Measurements from ENCODE around the gene HOXA11. TPM values are rescaled to one million over a fixed set of nuclear protein-coding genes. Genes with fewer than 3 reads are reported as not detected.

The HOXA11 gene
- total RNA-seq, 1 donor from 2014 or later, result not detected

- intact Hi-C loops (cut with micrococcal nuclease), result loop anchor here (1.0 to 2.0 kb wide), 4 partner anchors 11 to 1294 kb away; partner anchors contain the start of gene HOXA1
Observed at GRCh38 chr7:27150568-27151340, 34.3 kb downstream of the HOXA11 start.

- intact Hi-C loops (cut with micrococcal nuclease), result loop anchor here (2.0 kb wide), 3 partner anchors 15 to 1293 kb away; partner anchors contain the start of gene HOXA1
Observed at GRCh38 chr7:27149842-27150567, 35.0 kb downstream of the HOXA11 start.

GRCh38 chr7:27148756-27149641 lies 36.0 kb downstream of the HOXA11 start:
- intact Hi-C loops (cut with micrococcal nuclease), result no loop called here

GRCh38 chr7:27148031-27148755 lies 36.8 kb downstream of the HOXA11 start:
- intact Hi-C loops (cut with micrococcal nuclease), result no loop called here

- intact Hi-C loops (cut with micrococcal nuclease), result no loop called here
Observed at GRCh38 chr7:27147199-27148030, 37.6 kb downstream of the HOXA11 start, which contains the start of gene HOXA6. TSS of gene HOXA6 (minus strand) at chr7:27147774. CDS start at chr7:27147749, 25 bp downstream.

GRCh38 chr7:27146491-27147198 lies 38.4 kb downstream of the HOXA11 start:
- intact Hi-C loops (cut with micrococcal nuclease), result no loop called here

GRCh38 chr7:27145914-27146412 lies 39.1 kb downstream of the HOXA11 start:
- intact Hi-C loops (cut with micrococcal nuclease), result no loop called here

- intact Hi-C loops (cut with micrococcal nuclease), result no loop called here
Observed at GRCh38 chr7:27145165-27145913, 39.7 kb downstream of the HOXA11 start.

- intact Hi-C loops (cut with micrococcal nuclease), result no loop called here
Observed at GRCh38 chr7:27144781-27145164, 40.3 kb downstream of the HOXA11 start.

GRCh38 chr7:27143950-27144780 lies 40.9 kb downstream of the HOXA11 start:
- intact Hi-C loops (cut with micrococcal nuclease), result no loop called here

GRCh38 chr7:27143023-27143949 lies 41.7 kb downstream of the HOXA11 start, which contains the start of gene HOXA5:
TSS of gene HOXA5 (minus strand) at chr7:27143681. CDS start at chr7:27143607, 74 bp downstream.
- intact Hi-C loops (cut with micrococcal nuclease), result no loop called here

- intact Hi-C loops (cut with micrococcal nuclease), result no loop called here
Observed at GRCh38 chr7:27142580-27143022, 42.4 kb downstream of the HOXA11 start.

- intact Hi-C loops (cut with micrococcal nuclease), result no loop called here
Observed at GRCh38 chr7:27141923-27142579, 43.0 kb downstream of the HOXA11 start.

GRCh38 chr7:27141137-27141922 lies 43.7 kb downstream of the HOXA11 start:
- intact Hi-C loops (cut with micrococcal nuclease), result no loop called here
